ENCODE data around the gene FYCO1. TPM values are rescaled to one million over a fixed set of nuclear protein-coding genes. Genes with fewer than 3 reads are reported as not detected.

The FYCO1 gene
- total and polyA plus RNA-seq, 2 donors (not counting 1 experiment from before 2014, with no cell fraction given), result 19.2 to 82.2 TPM

GRCh38 chr3:45938043-45938435, 57.6 kb downstream of the FYCO1 start:
- Histone ChIP-seq H3K4me3 (replicated peaks in 1 of 4; ENCODE audit: control extremely low read depth in 1 of 4, insufficient read depth in 1 of 4, low read depth in 3 of 4, low read length in 4 of 4) (no peak overlapping the region), H4K20me1 (ENCODE audit: control insufficient read depth, extremely low read depth, insufficient read depth, low read length) (no peaks in the 10 kb centered on the region), H3K4me1 (ENCODE audit: control insufficient read depth, extremely low read depth, insufficient read depth, low read length) (no peaks in the 10 kb centered on the region), H3K27me3 (ENCODE audit: control insufficient read depth, insufficient read depth, low read length) (no peaks in the 10 kb centered on the region), H3K36me3 (ENCODE audit: control insufficient read depth, insufficient read depth, low read length) (peaks cover 10% of the 10 kb centered on the region), H3K27ac (ENCODE audit: insufficient read depth, low read length) (no peak overlapping the region), H3K79me2 (ENCODE audit: control insufficient read depth, insufficient read depth, low read length) (no peaks in the 10 kb centered on the region), H2AFZ (ENCODE audit: low read length) (no peak overlapping the region), H3K9me3 (ENCODE audit: control insufficient read depth, insufficient read depth, low read depth, low read length) (no peaks in the 10 kb centered on the region), H3K9ac (ENCODE audit: insufficient read depth, low read length) (no peak overlapping the region), H3K4me2 (ENCODE audit: extremely low read depth, insufficient read depth, low read length) (no peak overlapping the region)
- TF ChIP-seq EZH2 (IDR thresholded peaks at IDR 0.05; ENCODE audit: low read length, missing control alignments), result no peak
- no peak for DNase-seq (ENCODE audit: low read depth in 2 of 2)

DNA sequence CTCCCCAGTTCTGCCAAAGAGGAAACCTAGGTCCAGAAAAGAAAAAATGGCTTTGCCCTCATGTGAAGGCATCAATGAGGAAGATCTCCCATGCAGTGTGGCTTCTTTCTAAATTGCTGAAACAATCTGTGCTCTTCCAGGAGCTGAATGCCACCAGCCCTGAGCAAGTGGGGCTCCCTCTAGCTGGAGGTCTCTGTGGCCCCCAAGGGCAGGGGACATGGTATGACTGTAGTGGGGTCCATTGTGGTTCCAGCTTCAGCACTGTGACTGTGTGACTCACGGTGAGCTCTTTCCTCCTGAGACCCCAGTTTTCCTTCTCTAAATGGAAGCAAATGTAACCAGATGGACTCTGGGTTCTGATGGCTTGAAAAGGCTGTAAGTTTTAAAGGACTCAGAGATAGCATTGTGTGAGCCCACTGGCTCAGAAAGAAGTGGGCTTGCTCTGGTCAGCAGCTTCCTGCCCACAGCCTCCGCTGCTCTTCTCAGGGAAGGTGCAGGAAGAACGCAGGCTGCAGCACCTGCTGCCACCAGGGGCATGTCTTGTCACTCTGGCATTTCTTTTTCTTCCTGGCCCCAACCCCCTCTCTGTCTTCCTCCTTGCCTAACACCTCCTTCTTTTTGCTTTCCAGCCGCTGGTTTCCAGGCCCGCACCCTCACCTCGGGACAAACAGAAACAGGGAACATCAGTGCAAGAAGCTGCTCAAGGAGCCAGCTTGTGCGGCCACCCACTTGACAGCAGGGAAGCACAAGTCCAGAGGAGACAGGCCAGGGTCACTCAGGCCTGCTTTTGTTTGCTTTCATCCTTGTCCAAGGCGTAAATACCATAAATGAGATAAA, 58.2 kb downstream of the FYCO1 start:
- Histone ChIP-seq H3K27me3 (ENCODE audit: control insufficient read depth, insufficient read depth, low read length) (no peaks in the 10 kb centered on the region), H3K4me1 (ENCODE audit: control insufficient read depth, extremely low read depth, insufficient read depth, low read length) (no peaks in the 10 kb centered on the region), H3K27ac (ENCODE audit: insufficient read depth, low read length) (no peak overlapping the region), H2AFZ (ENCODE audit: low read length) (no peak overlapping the region), H3K36me3 (ENCODE audit: control insufficient read depth, insufficient read depth, low read length) (peaks cover 12% of the 10 kb centered on the region), H3K79me2 (ENCODE audit: control insufficient read depth, insufficient read depth, low read length) (no peaks in the 10 kb centered on the region), H4K20me1 (ENCODE audit: control insufficient read depth, extremely low read depth, insufficient read depth, low read length) (no peaks in the 10 kb centered on the region), H3K9me3 (ENCODE audit: control insufficient read depth, insufficient read depth, low read depth, low read length) (no peaks in the 10 kb centered on the region), H3K4me3 (replicated peaks in 1 of 4; ENCODE audit: control extremely low read depth in 1 of 4, insufficient read depth in 1 of 4, low read depth in 3 of 4, low read length in 4 of 4) (no peak overlapping the region), H3K9ac (ENCODE audit: insufficient read depth, low read length) (no peak overlapping the region), H3K4me2 (ENCODE audit: extremely low read depth, insufficient read depth, low read length) (no peak overlapping the region)
- no peak for DNase-seq (ENCODE audit: low read depth in 2 of 2)
- no peak for TF ChIP-seq CTCF (conservative IDR thresholded peaks at IDR 0.05 in 1 of 2, IDR thresholded peaks at IDR 0.05 in 1 of 2; ENCODE audit: low read depth in 1 of 2, low read length in 2 of 2)
- TF ChIP-seq EZH2 (IDR thresholded peaks at IDR 0.05; ENCODE audit: low read length, missing control alignments), result no peak

- Histone ChIP-seq H3K27me3 (ENCODE audit: control insufficient read depth, insufficient read depth, low read length) (no peaks in the 10 kb centered on the region), H3K36me3 (ENCODE audit: control insufficient read depth, insufficient read depth, low read length) (peaks cover 12% of the 10 kb centered on the region), H3K4me3 (replicated peaks in 1 of 4; ENCODE audit: control extremely low read depth in 1 of 4, insufficient read depth in 1 of 4, low read depth in 3 of 4, low read length in 4 of 4) (no peak overlapping the region), H3K27ac (ENCODE audit: insufficient read depth, low read length) (no peak overlapping the region), H2AFZ (ENCODE audit: low read length) (no peak overlapping the region), H3K9ac (ENCODE audit: insufficient read depth, low read length) (no peak overlapping the region), H3K9me3 (ENCODE audit: control insufficient read depth, insufficient read depth, low read depth, low read length) (no peaks in the 10 kb centered on the region), H3K79me2 (ENCODE audit: control insufficient read depth, insufficient read depth, low read length) (no peaks in the 10 kb centered on the region), H4K20me1 (ENCODE audit: control insufficient read depth, extremely low read depth, insufficient read depth, low read length) (no peaks in the 10 kb centered on the region), H3K4me2 (ENCODE audit: extremely low read depth, insufficient read depth, low read length) (no peak overlapping the region), H3K4me1 (ENCODE audit: control insufficient read depth, extremely low read depth, insufficient read depth, low read length) (no peaks in the 10 kb centered on the region)
- no peak for TF ChIP-seq CTCF (conservative IDR thresholded peaks at IDR 0.05 in 1 of 2, IDR thresholded peaks at IDR 0.05 in 1 of 2; ENCODE audit: low read depth in 1 of 2, low read length in 2 of 2)
- TF ChIP-seq EZH2 (IDR thresholded peaks at IDR 0.05; ENCODE audit: low read length, missing control alignments), result no peak
- DNase-seq (ENCODE audit: low read depth in 2 of 2), result no peak
These were observed 59.4 kb downstream of the FYCO1 start for GRCh38 chr3:45936261-45936660.

All from fibroblast of lung (primary cell).